ENCODE measurements around the gene ARL15. TPM values are rescaled to one million over a fixed set of nuclear protein-coding genes. Genes with fewer than 3 reads are reported as not detected.

ARL15 gene
- total and polyA plus RNA-seq, 2 donors (not counting 3 experiments of a cell fraction or from before 2014, with no cell fraction given), result 11.9 to 24.4 TPM

DNA sequence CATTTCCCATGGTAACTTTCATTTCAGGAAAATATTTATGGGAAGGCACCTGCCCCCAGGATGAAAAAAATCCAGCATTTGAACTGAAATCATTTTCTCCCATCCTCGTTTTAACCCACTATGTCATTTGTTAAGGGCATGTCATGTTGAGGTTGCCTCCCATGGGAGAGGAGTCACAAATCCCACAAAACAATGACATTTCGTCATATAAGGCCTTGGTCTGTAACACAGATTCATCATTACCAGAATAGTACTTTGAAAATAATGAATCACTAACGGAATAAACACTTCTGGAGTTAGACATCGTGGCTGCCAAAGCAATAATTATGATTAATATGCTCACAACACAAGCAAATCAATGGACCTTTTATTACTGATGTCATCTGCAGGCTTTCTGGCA, 475.9 kb downstream of the ARL15 start:
- CTCF ChIA-PET, result no interaction called here
- TF ChIP-seq POLR2A (IDR thresholded peaks at IDR 0.05; ENCODE audit: low read depth, low read length) (no peak), MYC (IDR thresholded peaks at IDR 0.05; ENCODE audit: low read depth, low read length) (no peak), EZH2 (IDR thresholded peaks at IDR 0.05; ENCODE audit: borderline replicate concordance, low read depth, low read length, severe bottlenecking) (no peak), GATA2 (IDR thresholded peaks at IDR 0.05; ENCODE audit: insufficient read depth, insufficient read length, low read depth, low read length) (no peak), JUN (IDR thresholded peaks at IDR 0.05; ENCODE audit: borderline replicate concordance, insufficient read depth, insufficient read length, low read depth) (no peak), POLR2AphosphoS5 (IDR thresholded peaks at IDR 0.05; ENCODE audit: insufficient read depth, low read depth, low read length) (no peak), FOS (IDR thresholded peaks at IDR 0.05; ENCODE audit: borderline replicate concordance, insufficient read depth, low read length) (no peak)
- TF ChIP-seq, protein P1, sequence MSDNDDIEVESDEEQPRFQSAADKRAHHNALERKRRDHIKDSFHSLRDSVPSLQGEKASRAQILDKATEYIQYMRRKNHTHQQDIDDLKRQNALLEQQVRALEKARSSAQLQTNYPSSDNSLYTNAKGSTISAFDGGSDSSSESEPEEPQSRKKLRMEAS (IDR thresholded peaks at IDR 0.05; ENCODE audit: insufficient read depth, insufficient read length), result no peak
- TF ChIP-seq, protein P2, sequence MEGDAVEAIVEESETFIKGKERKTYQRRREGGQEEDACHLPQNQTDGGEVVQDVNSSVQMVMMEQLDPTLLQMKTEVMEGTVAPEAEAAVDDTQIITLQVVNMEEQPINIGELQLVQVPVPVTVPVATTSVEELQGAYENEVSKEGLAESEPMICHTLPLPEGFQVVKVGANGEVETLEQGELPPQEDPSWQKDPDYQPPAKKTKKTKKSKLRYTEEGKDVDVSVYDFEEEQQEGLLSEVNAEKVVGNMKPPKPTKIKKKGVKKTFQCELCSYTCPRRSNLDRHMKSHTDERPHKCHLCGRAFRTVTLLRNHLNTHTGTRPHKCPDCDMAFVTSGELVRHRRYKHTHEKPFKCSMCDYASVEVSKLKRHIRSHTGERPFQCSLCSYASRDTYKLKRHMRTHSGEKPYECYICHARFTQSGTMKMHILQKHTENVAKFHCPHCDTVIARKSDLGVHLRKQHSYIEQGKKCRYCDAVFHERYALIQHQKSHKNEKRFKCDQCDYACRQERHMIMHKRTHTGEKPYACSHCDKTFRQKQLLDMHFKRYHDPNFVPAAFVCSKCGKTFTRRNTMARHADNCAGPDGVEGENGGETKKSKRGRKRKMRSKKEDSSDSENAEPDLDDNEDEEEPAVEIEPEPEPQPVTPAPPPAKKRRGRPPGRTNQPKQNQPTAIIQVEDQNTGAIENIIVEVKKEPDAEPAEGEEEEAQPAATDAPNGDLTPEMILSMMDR (IDR thresholded peaks at IDR 0.05; ENCODE audit: extremely low read depth in 1 of 2, insufficient read depth in 1 of 2, low read depth in 1 of 2, low read length in 2 of 2), result no peak
- Histone ChIP-seq H3K79me2 (ENCODE audit: control insufficient read depth, insufficient read depth, low read length) (no peaks in the 10 kb centered on the region), H3K36me3 (ENCODE audit: control insufficient read depth in 2 of 2, extremely low read depth in 1 of 2, insufficient read depth in 2 of 2, low read length in 2 of 2) (no peaks in the 10 kb centered on the region), H3K9me3 (replicated peaks; ENCODE audit: control insufficient read depth, insufficient read depth, low read length) (no peaks in the 10 kb centered on the region), H3K27me3 (ENCODE audit: control insufficient read depth in 2 of 2, insufficient read depth in 2 of 2, low read length in 2 of 2) (no peaks in the 10 kb centered on the region), H3K9me1 (replicated peaks; ENCODE audit: control insufficient read depth, extremely low read depth, insufficient read depth, low read length) (no peaks in the 10 kb centered on the region), H4K20me1 (replicated peaks; ENCODE audit: control insufficient read depth, extremely low read depth, insufficient read depth, low read length) (no peaks in the 10 kb centered on the region), H3K4me2 (ENCODE audit: insufficient read depth, low read length) (no peak overlapping the region), H3K4me1 (ENCODE audit: control insufficient read depth, extremely low read depth, insufficient read depth, low read length) (no peaks in the 10 kb centered on the region), H3K9ac (replicated peaks; ENCODE audit: extremely low read depth, insufficient read depth, low read length) (no peak overlapping the region), H3K4me3 (replicated peaks in 1 of 3; ENCODE audit: insufficient read depth in 1 of 3, low read depth in 1 of 3, low read length in 3 of 3) (no peak overlapping the region), H3K27ac (ENCODE audit: insufficient read depth, low read depth, low read length) (no peak overlapping the region), H2AFZ (ENCODE audit: low read depth, low read length) (no peak overlapping the region)
- dilution Hi-C loops (cut with MboI; ENCODE audit: extremely low pct_ligation_motif_present, low sequenced_read_pairs) (no loop called here), intact Hi-C loops (cut with micrococcal nuclease) (no loop called here)
- no TSS peak for BruUV-seq (replicated peaks)
- DNase-seq (ENCODE audit: low read depth, low spot score) (no peak), FAIRE-seq (no peak)
- POLR2A ChIA-PET, result no interaction called here

MicroRNAs encoded within 50 kb of the gene (microRNA counts, 767-probe panel; counts per million panel counts)
- 723 counts per million, percentile 96 among the panel's probes with 10 or more counts for microRNA hsa-miR-581

Small RNAs within 50 kb of the gene (microRNA-seq; reads per million reads assigned to microRNA genes)
- gene MIR4459 (ENCODE audit: borderline number of aligned reads, borderline replicate concordance), result not detected
- not detected for gene MIR581 (ENCODE audit: borderline number of aligned reads, borderline replicate concordance)

Small RNAs within 50 kb of the gene (small RNA-seq; reads per million reads assigned to genes)
- gene AC008873.1 (ENCODE audit: insufficient read depth, insufficient read length, low read depth, low replicate concordance) (not detected), gene MIR4459 (ENCODE audit: insufficient read depth, insufficient read length, low read depth, low replicate concordance) (not detected), gene MIR581 (ENCODE audit: insufficient read depth, insufficient read length, low read depth, low replicate concordance) (not detected), gene RNU6-272P (ENCODE audit: insufficient read depth, insufficient read length, low read depth, low replicate concordance) (not detected)

Other genes with a start within 250 kb of the ARL15 start
- gene HSPB3, start 145.1 kb upstream of the ARL15 start, total RNA-seq, result not detected in 2 replicates
- not detected in 2 replicates for gene HSPB3, start 145.1 kb upstream of the ARL15 start, polyA plus RNA-seq
- 25.2 and 25.3 TPM in 2 replicates for gene SNX18, start 207.2 kb upstream of the ARL15 start, total RNA-seq
- 11.8 and 15.9 TPM in 2 replicates for gene SNX18, start 207.2 kb upstream of the ARL15 start, polyA plus RNA-seq

Measured in endothelial cell of umbilical vein (primary cell).